ENCODE results near the gene CNGA2.

CNGA2 gene

GRCh38 chrX:151702741-151703340, 31.7 kb upstream of the CNGA2 start:
- H3K27me3 Mint-ChIP-seq: no peaks in the 10 kb centered on the region
- no peak overlapping the region for H3K4me3 Mint-ChIP-seq
- no peak overlapping the region for H3K27ac Mint-ChIP-seq
- H3K4me1 Mint-ChIP-seq: no peaks in the 10 kb centered on the region
- H3K36me3 Mint-ChIP-seq: no peaks in the 10 kb centered on the region
- no peaks in the 10 kb centered on the region for H3K9me3 Mint-ChIP-seq

- Mint-ChIP-seq H3K4me1 (no peaks in the 10 kb centered on the region), H3K27ac (no peak overlapping the region), H3K27me3 (no peaks in the 10 kb centered on the region), H3K4me3 (no peak overlapping the region), H3K9me3 (no peaks in the 10 kb centered on the region), H3K36me3 (no peaks in the 10 kb centered on the region)
These were observed 31.1 kb upstream of the CNGA2 start for GRCh38 chrX:151703487-151703886.

DNA sequence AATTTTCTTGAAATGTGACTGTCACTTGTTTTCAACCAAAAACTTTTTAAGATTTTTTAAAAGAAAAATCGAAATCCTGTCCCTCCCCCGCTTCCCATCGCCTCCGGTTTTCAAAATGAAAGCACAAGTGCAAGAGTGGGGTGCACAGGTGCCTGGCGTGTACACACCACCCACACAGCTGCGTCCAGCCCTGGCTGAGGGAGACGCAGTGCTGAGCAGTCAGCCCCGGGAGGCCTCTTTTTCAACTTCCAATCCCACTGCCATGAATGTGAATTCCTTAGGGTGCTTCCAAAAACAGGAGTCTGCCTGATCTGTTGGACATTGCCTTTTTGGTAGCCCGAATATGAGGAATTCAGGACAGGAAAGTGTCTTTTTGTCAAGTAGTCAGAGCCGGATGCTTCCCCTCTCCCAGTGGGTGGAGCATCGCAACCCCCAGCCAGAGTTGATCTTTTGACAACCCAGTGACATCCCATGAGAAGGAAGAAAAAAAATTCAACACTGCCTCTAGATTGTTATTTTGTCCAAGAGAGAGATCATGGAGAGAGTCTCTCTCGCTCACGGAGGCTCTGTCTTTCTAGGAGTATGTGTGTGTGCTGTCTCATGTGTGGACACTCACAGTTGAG, 30.4 kb upstream of the CNGA2 start:
- no peaks in the 10 kb centered on the region for H3K36me3 Mint-ChIP-seq
- H3K4me1 Mint-ChIP-seq: no peaks in the 10 kb centered on the region

DNA sequence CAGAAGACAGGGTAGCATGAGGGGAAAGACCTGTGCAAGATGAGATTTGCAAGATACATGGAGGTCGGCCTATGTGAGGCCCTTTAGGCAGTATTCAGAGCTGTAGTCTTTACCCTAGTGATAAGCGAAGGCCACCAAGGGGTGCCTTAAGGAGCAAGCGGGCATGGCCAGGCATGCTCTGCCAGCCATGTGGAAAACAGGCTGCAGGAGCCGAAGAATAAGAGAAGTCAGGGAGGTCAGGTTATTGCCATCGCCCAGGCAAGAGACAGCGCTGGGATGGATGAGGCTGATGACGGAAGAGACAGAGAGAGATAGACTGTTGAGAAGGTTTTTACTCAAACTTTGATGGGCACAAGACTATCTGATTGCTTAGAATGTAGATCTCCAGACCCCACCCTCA, 25.7 kb upstream of the CNGA2 start:
- Mint-ChIP-seq H3K27ac (no peak overlapping the region), H3K36me3 (no peaks in the 10 kb centered on the region), H3K4me1 (no peaks in the 10 kb centered on the region), H3K4me3 (no peak overlapping the region), H3K9me3 (no peaks in the 10 kb centered on the region), H3K27me3 (no peaks in the 10 kb centered on the region)

More for the DNA sequence above, 30.4 kb upstream of the CNGA2 start:
- no peaks in the 10 kb centered on the region for H3K9me3 Mint-ChIP-seq
- no peak overlapping the region for H3K27ac Mint-ChIP-seq
- H3K27me3 Mint-ChIP-seq: no peaks in the 10 kb centered on the region
- no peak overlapping the region for H3K4me3 Mint-ChIP-seq

GRCh38 chrX:151710457-151710856, 24.1 kb upstream of the CNGA2 start:
- Mint-ChIP-seq H3K27ac (no peak overlapping the region), H3K9me3 (no peaks in the 10 kb centered on the region), H3K4me3 (no peak overlapping the region)

GRCh38 chrX:151711154-151711553, 23.4 kb upstream of the CNGA2 start:
- no peak overlapping the region for H3K4me3 Mint-ChIP-seq
- H3K27me3 Mint-ChIP-seq: no peaks in the 10 kb centered on the region
- no peaks in the 10 kb centered on the region for H3K9me3 Mint-ChIP-seq
- no peak overlapping the region for H3K27ac Mint-ChIP-seq
- no peaks in the 10 kb centered on the region for H3K4me1 Mint-ChIP-seq
- no peaks in the 10 kb centered on the region for H3K36me3 Mint-ChIP-seq

More at GRCh38 chrX:151710457-151710856, 24.1 kb upstream of the CNGA2 start:
- H3K27me3 Mint-ChIP-seq: no peaks in the 10 kb centered on the region
- H3K4me1 Mint-ChIP-seq: no peaks in the 10 kb centered on the region
- no peaks in the 10 kb centered on the region for H3K36me3 Mint-ChIP-seq

DNA sequence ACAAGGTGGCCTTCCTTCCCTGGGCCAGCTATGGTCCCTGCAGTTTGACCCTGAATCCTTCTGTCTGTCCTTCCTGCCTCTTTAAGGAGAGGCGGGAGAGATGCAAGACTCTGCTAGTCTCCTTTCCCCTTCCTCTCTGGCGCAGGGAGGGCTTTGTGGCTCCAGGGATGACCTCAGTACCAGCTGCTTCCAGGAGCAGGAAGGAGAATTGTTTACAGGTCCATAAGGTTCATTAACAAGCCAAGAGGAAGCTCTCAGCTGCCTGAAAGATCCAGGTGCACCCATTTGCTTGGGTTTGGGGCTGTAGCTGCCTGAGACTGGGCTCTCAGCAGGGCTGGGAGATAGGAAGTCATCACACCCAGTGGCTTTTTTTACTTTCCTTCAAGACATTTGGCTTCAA, 22.8 kb upstream of the CNGA2 start:
- Mint-ChIP-seq H3K36me3 (no peaks in the 10 kb centered on the region), H3K27me3 (no peaks in the 10 kb centered on the region), H3K4me1 (no peaks in the 10 kb centered on the region), H3K27ac (no peak overlapping the region), H3K9me3 (no peaks in the 10 kb centered on the region), H3K4me3 (no peak overlapping the region)

GRCh38 chrX:151712253-151712652, 22.3 kb upstream of the CNGA2 start:
- no peak overlapping the region for H3K27ac Mint-ChIP-seq
- no peaks in the 10 kb centered on the region for H3K36me3 Mint-ChIP-seq
- H3K9me3 Mint-ChIP-seq: no peaks in the 10 kb centered on the region
- no peaks in the 10 kb centered on the region for H3K27me3 Mint-ChIP-seq
- no peak overlapping the region for H3K4me3 Mint-ChIP-seq
- no peaks in the 10 kb centered on the region for H3K4me1 Mint-ChIP-seq

DNA sequence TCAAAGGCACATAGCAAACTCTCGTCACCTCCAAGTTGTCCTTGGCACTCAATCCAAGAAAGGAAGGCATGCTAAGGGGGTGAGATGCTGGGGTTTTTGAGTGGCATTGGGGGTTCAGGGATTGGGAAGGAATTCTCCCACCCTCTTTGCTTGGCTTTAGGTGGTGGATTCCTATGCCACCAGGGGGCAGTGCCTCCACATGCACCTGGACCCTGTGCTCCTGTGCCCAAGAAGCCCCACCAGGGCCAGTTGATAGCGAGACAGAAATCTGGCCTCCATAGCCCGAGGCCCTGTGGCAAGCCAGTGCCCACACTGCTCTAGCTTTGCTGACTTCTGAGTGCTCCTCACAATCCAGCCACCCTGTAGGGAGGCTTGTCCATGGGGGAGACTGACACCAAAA, 20.7 kb upstream of the CNGA2 start:
- no peak overlapping the region for H3K4me3 Mint-ChIP-seq
- no peak overlapping the region for H3K27ac Mint-ChIP-seq
- no peaks in the 10 kb centered on the region for H3K36me3 Mint-ChIP-seq
- no peaks in the 10 kb centered on the region for H3K4me1 Mint-ChIP-seq
- H3K9me3 Mint-ChIP-seq: no peaks in the 10 kb centered on the region
- H3K27me3 Mint-ChIP-seq: no peaks in the 10 kb centered on the region

DNA sequence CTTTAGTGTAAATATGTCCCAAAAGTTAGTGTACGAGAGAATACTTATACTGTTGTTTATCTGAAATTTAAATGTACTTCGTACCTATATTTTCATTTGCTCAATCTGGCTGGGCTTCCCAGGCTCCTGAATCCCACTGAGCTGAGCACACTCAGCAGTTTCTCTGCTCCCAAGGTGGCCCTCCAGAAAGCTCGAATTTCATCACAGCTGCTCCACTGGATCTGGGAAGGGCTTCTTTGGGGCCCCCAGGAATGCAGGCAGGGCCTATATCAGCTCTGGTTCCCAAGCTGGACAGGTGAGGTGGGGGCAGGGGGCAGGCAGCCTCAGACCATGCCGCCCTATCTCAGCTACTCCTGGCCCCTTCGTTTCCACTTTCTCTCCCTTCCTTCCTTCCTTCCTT, 20.2 kb upstream of the CNGA2 start:
- no peaks in the 10 kb centered on the region for H3K9me3 Mint-ChIP-seq
- H3K4me1 Mint-ChIP-seq: no peaks in the 10 kb centered on the region
- H3K27me3 Mint-ChIP-seq: no peaks in the 10 kb centered on the region
- no peaks in the 10 kb centered on the region for H3K36me3 Mint-ChIP-seq
- H3K27ac Mint-ChIP-seq: no peak overlapping the region
- no peak overlapping the region for H3K4me3 Mint-ChIP-seq

- H3K27me3 Mint-ChIP-seq: no peaks in the 10 kb centered on the region
- no peak within 1 kb of the TSS for H3K4me3 Mint-ChIP-seq
- no peaks in the 10 kb centered on the region for H3K9me3 Mint-ChIP-seq
- no peaks in the 10 kb centered on the region for H3K36me3 Mint-ChIP-seq
- no peak within 1 kb of the TSS for H3K27ac Mint-ChIP-seq
- no peaks in the 10 kb centered on the region for H3K4me1 Mint-ChIP-seq
These were observed 18.8 kb upstream of the CNGA2 start, which contains the start of gene FATE1 for GRCh38 chrX:151715752-151716151. Gene FATE1, plus strand, starts transcription at chrX:151716035. Its CDS starts 85 bp downstream, at chrX:151716120.

- no peaks in the 10 kb centered on the region for H3K36me3 Mint-ChIP-seq
- no peak overlapping the region for H3K27ac Mint-ChIP-seq
These were observed 12.2 kb upstream of the CNGA2 start for GRCh38 chrX:151722241-151722846.

GRCh38 chrX:151723156-151723760, 11.3 kb upstream of the CNGA2 start:
- Mint-ChIP-seq H3K36me3 (no peaks in the 10 kb centered on the region), H3K4me3 (no peak overlapping the region), H3K27me3 (no peaks in the 10 kb centered on the region), H3K9me3 (no peaks in the 10 kb centered on the region), H3K4me1 (no peaks in the 10 kb centered on the region), H3K27ac (no peak overlapping the region)

More at GRCh38 chrX:151722241-151722846, 12.2 kb upstream of the CNGA2 start:
- no peaks in the 10 kb centered on the region for H3K9me3 Mint-ChIP-seq
- no peaks in the 10 kb centered on the region for H3K4me1 Mint-ChIP-seq
- H3K27me3 Mint-ChIP-seq: no peaks in the 10 kb centered on the region
- no peak overlapping the region for H3K4me3 Mint-ChIP-seq

DNA sequence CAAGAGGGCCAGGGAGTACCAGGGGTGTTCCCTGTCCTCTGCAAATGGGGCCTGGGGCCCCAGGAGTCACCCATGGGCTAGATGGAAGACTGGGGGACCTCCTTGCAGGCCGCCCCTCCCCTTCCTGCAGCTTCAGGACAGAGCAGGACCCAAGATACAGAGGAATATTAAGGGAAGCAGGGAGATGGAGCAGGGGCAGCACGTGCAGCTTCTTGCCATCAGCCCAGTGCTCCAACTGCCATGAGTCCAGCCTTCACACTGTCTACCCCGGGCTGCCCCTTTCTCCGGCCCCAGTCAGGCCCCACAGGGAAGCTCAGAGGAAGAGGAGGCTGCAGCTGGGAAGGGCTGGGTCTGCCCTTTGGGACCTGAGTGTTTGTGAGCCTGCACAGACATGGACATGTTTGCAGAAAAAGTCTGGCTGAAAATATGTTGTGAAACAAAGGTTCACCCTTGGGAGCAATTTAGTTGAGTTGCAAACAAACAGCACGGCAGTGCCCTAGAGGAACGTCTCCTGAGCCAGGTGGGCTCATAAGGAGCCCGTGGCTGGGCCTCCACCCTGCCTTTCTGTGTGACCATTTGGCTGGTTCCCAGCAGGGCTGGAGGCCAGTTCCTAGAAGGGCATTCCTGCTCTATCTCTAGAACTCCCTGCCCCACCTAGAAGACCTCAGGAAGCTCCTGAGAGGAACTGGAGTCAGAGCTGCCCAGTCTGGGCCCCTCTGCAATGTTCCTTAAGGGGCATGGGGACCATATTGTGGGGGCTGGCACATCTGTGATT, 9.8 kb upstream of the CNGA2 start:
- H3K36me3 Mint-ChIP-seq: no peaks in the 10 kb centered on the region
- H3K27ac Mint-ChIP-seq: no peak overlapping the region
- no peak overlapping the region for H3K4me3 Mint-ChIP-seq
- no peaks in the 10 kb centered on the region for H3K4me1 Mint-ChIP-seq
- H3K27me3 Mint-ChIP-seq: peaks cover 1% of the 10 kb centered on the region
- no peaks in the 10 kb centered on the region for H3K9me3 Mint-ChIP-seq

DNA sequence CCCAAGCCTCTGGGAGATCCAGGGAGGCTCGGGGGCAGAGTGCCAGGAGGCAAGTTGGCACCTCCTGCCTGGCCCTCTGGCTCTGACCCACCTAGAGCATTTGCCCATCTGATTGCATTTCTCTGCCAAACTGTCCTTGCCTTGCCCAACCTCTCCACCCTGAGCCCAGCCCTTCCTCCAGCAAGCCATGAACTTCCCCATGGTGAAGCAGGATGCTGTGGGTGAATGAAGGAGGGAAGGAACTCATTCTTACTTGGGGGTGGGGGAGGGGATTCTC, 9.3 kb upstream of the CNGA2 start:
- Mint-ChIP-seq H3K4me1 (no peaks in the 10 kb centered on the region), H3K27ac (no peak overlapping the region), H3K36me3 (no peaks in the 10 kb centered on the region), H3K9me3 (no peaks in the 10 kb centered on the region), H3K27me3 (peaks cover 1% of the 10 kb centered on the region), H3K4me3 (no peak overlapping the region)

- H3K9me3 Mint-ChIP-seq: no peaks in the 10 kb centered on the region
- H3K4me3 Mint-ChIP-seq: no peak overlapping the region
These were observed 7.8 kb upstream of the CNGA2 start for GRCh38 chrX:151726751-151727150.

More at GRCh38 chrX:151726751-151727150, 7.8 kb upstream of the CNGA2 start:
- H3K36me3 Mint-ChIP-seq: no peaks in the 10 kb centered on the region
- H3K27ac Mint-ChIP-seq: no peak overlapping the region
- H3K27me3 Mint-ChIP-seq: peaks cover 1% of the 10 kb centered on the region
- no peaks in the 10 kb centered on the region for H3K4me1 Mint-ChIP-seq

Measured in activated naive CD4-positive, alpha-beta T cell treated with anti-CD3 and anti-CD28 coated beads, Interleukin-2, amount 50 U/mL, for 24 hours (primary cell).